ENCODE data around the gene GPR137C. TPM values are rescaled to one million over a fixed set of nuclear protein-coding genes. Genes with fewer than 3 reads are reported as not detected.

Gene GPR137C
- total RNA-seq, 1 experiment from 2014 or later: 1.2 TPM

DNA sequence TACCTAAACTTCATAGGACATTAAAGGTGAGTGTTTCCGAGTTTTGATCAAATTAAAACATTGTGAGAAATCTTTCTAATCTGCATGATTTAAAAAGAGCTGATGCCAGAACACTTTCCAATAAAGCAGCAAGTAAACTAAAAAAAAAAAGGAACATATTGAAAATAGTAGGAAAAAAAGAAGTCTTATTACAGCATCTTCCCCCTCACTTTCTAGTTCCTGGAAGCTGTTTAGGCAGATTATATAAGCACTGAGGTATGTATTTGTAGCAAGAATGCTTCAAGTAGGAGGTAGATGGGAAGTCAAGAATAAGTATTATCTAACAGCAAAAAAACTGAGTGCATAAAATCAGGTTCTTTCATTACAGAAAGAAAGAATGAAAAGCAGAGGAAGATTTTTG lies 96.9 kb downstream of the GPR137C start:
- no TSS peak for BruUV-seq (replicated peaks)
- TF ChIP-seq, protein P1, sequence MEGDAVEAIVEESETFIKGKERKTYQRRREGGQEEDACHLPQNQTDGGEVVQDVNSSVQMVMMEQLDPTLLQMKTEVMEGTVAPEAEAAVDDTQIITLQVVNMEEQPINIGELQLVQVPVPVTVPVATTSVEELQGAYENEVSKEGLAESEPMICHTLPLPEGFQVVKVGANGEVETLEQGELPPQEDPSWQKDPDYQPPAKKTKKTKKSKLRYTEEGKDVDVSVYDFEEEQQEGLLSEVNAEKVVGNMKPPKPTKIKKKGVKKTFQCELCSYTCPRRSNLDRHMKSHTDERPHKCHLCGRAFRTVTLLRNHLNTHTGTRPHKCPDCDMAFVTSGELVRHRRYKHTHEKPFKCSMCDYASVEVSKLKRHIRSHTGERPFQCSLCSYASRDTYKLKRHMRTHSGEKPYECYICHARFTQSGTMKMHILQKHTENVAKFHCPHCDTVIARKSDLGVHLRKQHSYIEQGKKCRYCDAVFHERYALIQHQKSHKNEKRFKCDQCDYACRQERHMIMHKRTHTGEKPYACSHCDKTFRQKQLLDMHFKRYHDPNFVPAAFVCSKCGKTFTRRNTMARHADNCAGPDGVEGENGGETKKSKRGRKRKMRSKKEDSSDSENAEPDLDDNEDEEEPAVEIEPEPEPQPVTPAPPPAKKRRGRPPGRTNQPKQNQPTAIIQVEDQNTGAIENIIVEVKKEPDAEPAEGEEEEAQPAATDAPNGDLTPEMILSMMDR (conservative IDR thresholded peaks at IDR 0.05): no peak
- TF ChIP-seq EZH2 (IDR thresholded peaks at IDR 0.05; ENCODE audit: low read depth): no peak

DNA sequence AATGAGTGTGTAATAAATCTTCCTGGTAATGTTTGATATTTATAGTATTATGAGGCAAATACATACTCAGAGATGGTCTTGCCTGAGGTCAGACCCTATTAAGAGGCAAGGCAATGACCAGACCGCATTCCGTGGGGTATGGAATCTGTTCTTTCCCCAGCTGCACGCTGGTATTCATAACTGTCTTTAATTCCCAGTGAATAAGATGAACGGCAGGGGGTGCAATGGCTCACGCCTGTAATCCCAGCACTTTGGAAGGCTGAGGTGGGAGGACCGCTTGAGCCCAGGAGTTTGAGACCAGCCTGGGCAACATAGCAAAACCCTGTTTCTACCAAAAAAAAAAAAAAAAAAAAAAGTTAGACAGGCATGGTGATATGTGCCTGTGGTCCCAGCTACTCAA lies 98.1 kb downstream of the GPR137C start:
- no peaks in the 10 kb centered on the region for H3K79me2 ChIP-seq (ENCODE audit: low read depth)
- no peak for TF ChIP-seq EZH2 (IDR thresholded peaks at IDR 0.05; ENCODE audit: low read depth)
- TF ChIP-seq, protein P1 (conservative IDR thresholded peaks at IDR 0.05): no peak
- H3F3A ChIP-seq (ENCODE audit: insufficient read depth, low read depth): peaks cover 5% of the 10 kb centered on the region; the same call in 1 of the 2 replicates
- no peaks in the 10 kb centered on the region for H3K4me1 ChIP-seq (replicated peaks; ENCODE audit: insufficient read depth)
- DNase-seq: no peak
- H3K9me2 ChIP-seq (ENCODE audit: insufficient read depth): no peaks in the 10 kb centered on the region
- H3K4me3 ChIP-seq: no peak overlapping the region
- H2AFZ ChIP-seq: no peak overlapping the region
- H3K27me3 ChIP-seq (ENCODE audit: insufficient read depth, low read depth): no peaks in the 10 kb centered on the region
- ChIA-PET CTCF (interaction anchor here (0.6 kb wide), 1 partner anchor 267 kb away, joined by 3 read pairs; no protein-coding TSS in a partner anchor), POLR2A (ENCODE audit: unreplicated experiment) (no interaction called here)
- intact Hi-C loops (cut with micrococcal nuclease; ENCODE audit: unreplicated experiment): no loop called here
- no peak overlapping the region for H3K27ac ChIP-seq
- H4K20me1 ChIP-seq (ENCODE audit: insufficient read depth): no peaks in the 10 kb centered on the region; the same call in 1 of the 2 replicates
- H3K4me2 ChIP-seq: no peak overlapping the region
- no peaks in the 10 kb centered on the region for H3K9me3 ChIP-seq (ENCODE audit: insufficient read depth, low read depth)
- peaks cover 40% of the 10 kb centered on the region for H3K36me3 ChIP-seq (ENCODE audit: low read depth)
- BruUV-seq (replicated peaks): no TSS peak

More for the DNA sequence above, 96.9 kb downstream of the GPR137C start:
- no peaks in the 10 kb centered on the region for H3K9me2 ChIP-seq (ENCODE audit: insufficient read depth)
- no peaks in the 10 kb centered on the region for H3K4me1 ChIP-seq (replicated peaks; ENCODE audit: insufficient read depth)
- peaks cover 38% of the 10 kb centered on the region for H3K36me3 ChIP-seq (ENCODE audit: low read depth)
- no peak for DNase-seq
- no peak overlapping the region for H3K27ac ChIP-seq
- ChIA-PET CTCF (no interaction called here), POLR2A (ENCODE audit: unreplicated experiment) (no interaction called here)
- no peaks in the 10 kb centered on the region for H3K9me3 ChIP-seq (ENCODE audit: insufficient read depth, low read depth)
- H3K79me2 ChIP-seq (ENCODE audit: low read depth): no peaks in the 10 kb centered on the region
- H2AFZ ChIP-seq: no peak overlapping the region
- no peaks in the 10 kb centered on the region; the same call in 1 of the 2 replicates for H4K20me1 ChIP-seq (ENCODE audit: insufficient read depth)
- no peaks in the 10 kb centered on the region for H3K27me3 ChIP-seq (ENCODE audit: insufficient read depth, low read depth)
- H3K4me2 ChIP-seq: no peak overlapping the region
- H3F3A ChIP-seq (ENCODE audit: insufficient read depth, low read depth): no peaks in the 10 kb centered on the region
- intact Hi-C loops (cut with micrococcal nuclease; ENCODE audit: unreplicated experiment): no loop called here
- H3K4me3 ChIP-seq: no peak overlapping the region

DNA sequence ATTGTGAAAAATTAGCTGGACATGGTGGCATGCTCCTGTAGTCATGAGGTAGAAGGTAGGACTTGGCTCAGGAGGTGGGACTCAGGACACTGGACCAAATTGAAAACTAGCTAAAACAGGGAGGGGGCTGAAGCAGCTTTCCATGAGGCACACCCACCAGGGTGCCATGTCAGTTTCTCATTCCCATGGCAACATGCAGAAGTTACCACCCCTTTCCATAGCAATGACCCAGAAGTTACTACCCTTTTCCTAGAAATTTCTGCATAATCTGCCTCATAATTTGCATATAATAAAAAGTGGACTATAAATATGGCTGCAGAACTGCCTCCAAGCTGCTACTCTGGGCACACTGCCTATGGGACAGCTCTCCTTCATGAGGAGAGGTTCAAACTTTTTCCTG lies 104.3 kb downstream of the GPR137C start:
- H3F3A ChIP-seq (ENCODE audit: insufficient read depth, low read depth): peaks cover 5% of the 10 kb centered on the region
- H3K9me3 ChIP-seq (ENCODE audit: insufficient read depth, low read depth): no peaks in the 10 kb centered on the region
- CTCF ChIA-PET: no interaction called here
- H3K79me2 ChIP-seq (ENCODE audit: low read depth): no peaks in the 10 kb centered on the region
- no peaks in the 10 kb centered on the region for H3K27me3 ChIP-seq (ENCODE audit: insufficient read depth, low read depth)
- intact Hi-C loops (cut with micrococcal nuclease; ENCODE audit: unreplicated experiment): no loop called here
- H3K4me3 ChIP-seq: no peak overlapping the region
- no TSS peak for BruUV-seq (replicated peaks)
- no peak overlapping the region for H3K27ac ChIP-seq
- no peaks in the 10 kb centered on the region for H3K4me1 ChIP-seq (replicated peaks; ENCODE audit: insufficient read depth)
- TF ChIP-seq, protein P1 (conservative IDR thresholded peaks at IDR 0.05): no peak
- no peak for TF ChIP-seq EZH2 (IDR thresholded peaks at IDR 0.05; ENCODE audit: low read depth)
- H3K36me3 ChIP-seq (ENCODE audit: low read depth): peaks cover 25% of the 10 kb centered on the region
- DNase-seq: no peak
- no peak overlapping the region for H3K4me2 ChIP-seq
- H2AFZ ChIP-seq: no peak overlapping the region
- H4K20me1 ChIP-seq (ENCODE audit: insufficient read depth): no peaks in the 10 kb centered on the region
- POLR2A ChIA-PET (ENCODE audit: unreplicated experiment): no interaction called here
- no peaks in the 10 kb centered on the region for H3K9me2 ChIP-seq (ENCODE audit: insufficient read depth)

Data from PC-9 (cell line).